ENCODE results near the gene TBC1D9. TPM values are rescaled to one million over a fixed set of nuclear protein-coding genes. Genes with fewer than 3 reads are reported as not detected.
A peak's percentile ranks its signal among the peaks of the same experiment; 100 is the strongest.

TBC1D9 gene
- total and polyA plus RNA-seq, 2 of the 13 experiments (the other 11 are each of a cell fraction or from before 2014, with no cell fraction given) = 11.9 to 12.2 TPM

- Histone ChIP-seq H3K27me3 (ENCODE audit: control insufficient read depth in 1 of 2, insufficient read depth in 2 of 2, low read length in 2 of 2) (no peaks in the 10 kb centered on the region), H3K4me1 (ENCODE audit: insufficient read depth, low read length) (peaks cover 22% of the 10 kb centered on the region), H3K4me3 (replicated peaks in 1 of 3; ENCODE audit: insufficient read depth in 1 of 3, low read depth in 2 of 3, low read length in 3 of 3) (no peak overlapping the region), H4K20me1 (ENCODE audit: insufficient read depth, low read length) (no peaks in the 10 kb centered on the region), H3K27ac (ENCODE audit: extremely low read length, insufficient read depth, low read length) (peak overlapping the region; percentile 3), H3K79me2 (ENCODE audit: insufficient read depth, low read length) (no peaks in the 10 kb centered on the region), H3K36me3 (replicated peaks in 1 of 2; ENCODE audit: control insufficient read depth in 1 of 2, insufficient read depth in 2 of 2, low read length in 2 of 2) (peaks cover 15 to 46% of the 10 kb centered on the region in 2 experiments), H3K4me2 (ENCODE audit: low read depth, low read length) (0 out of 2 replicates have a peak overlapping the region, but pooled peaks have one; percentile 10), H3K9ac (ENCODE audit: insufficient read depth, low read depth, low read length) (no peak overlapping the region), H2AFZ (ENCODE audit: low read length) (no peak overlapping the region), H3K9me3 (ENCODE audit: low read length) (no peaks in the 10 kb centered on the region)
- no TSS peak for BruUV-seq (replicated peaks)
- in situ Hi-C loops (cut with HindIII; ENCODE audit: extremely low pct_ligation_motif_present, low pct_unique_long_range_greater_than_20kb) = no loop called here
- intact Hi-C loops (cut with micrococcal nuclease; ENCODE audit: unreplicated experiment) = no loop called here
- POLR2A ChIA-PET = interaction anchor here (0.9 to 1.1 kb wide), 3 partner anchors 17 to 95 kb away, joined by 3 to 5 read pairs (median 3); no protein-coding TSS in a partner anchor
- no peak for FAIRE-seq
- peak; percentile 9 for DNase-seq (ENCODE audit: low spot score)
- WGBS (ENCODE audit: low lambda C conversion rate) = 83% methylated on average over 1 of the region's 1 CpG
- ATAC-seq = peak; percentile 73
- CTCF ChIA-PET (ENCODE audit: low intra/inter-chr PET ratio, low total read pairs) = no interaction called here
- TF ChIP-seq ATF2 (CRISPR knock-in tag; IDR thresholded peaks at IDR 0.05) (no peak), ZNF205 (CRISPR knock-in tag; IDR thresholded peaks at IDR 0.05) (no peak), ZNF652 (CRISPR knock-in tag; IDR thresholded peaks at IDR 0.05; ENCODE audit: borderline replicate concordance, low read depth) (peak; percentile 95), PAXIP1 (CRISPR knock-in tag; conservative IDR thresholded peaks at IDR 0.05) (0 out of 2 replicates have a peak, but pooled peaks have one; percentile 50), FOXA3 (CRISPR knock-in tag; IDR thresholded peaks at IDR 0.05) (0 out of 2 replicates have a peak, but pooled peaks have one; percentile 15), ZFAT (CRISPR knock-in tag; conservative IDR thresholded peaks at IDR 0.05) (no peak), ZBTB42 (CRISPR knock-in tag; IDR thresholded peaks at IDR 0.05) (no peak), ZBTB8A (CRISPR knock-in tag; IDR thresholded peaks at IDR 0.05; ENCODE audit: borderline replicate concordance, low read depth) (no peak), GATA4 (IDR thresholded peaks at IDR 0.05; ENCODE audit: borderline replicate concordance, low read depth) (no peak), FOXA1 (IDR thresholded peaks at IDR 0.05) (no peak), FOXA1 (CRISPR knock-in tag; IDR thresholded peaks at IDR 0.05) (peak; percentile 43; the same call in 1 of the 2 replicates), ZNF704 (CRISPR knock-in tag; IDR thresholded peaks at IDR 0.05; ENCODE audit: borderline replicate concordance) (no peak), ZNF546 (CRISPR knock-in tag; conservative IDR thresholded peaks at IDR 0.05) (no peak), DPF2 (CRISPR knock-in tag; IDR thresholded peaks at IDR 0.05; ENCODE audit: borderline replicate concordance, low read depth) (no peak), RCOR2 (CRISPR knock-in tag; IDR thresholded peaks at IDR 0.05) (no peak), ZBTB37 (CRISPR knock-in tag; IDR thresholded peaks at IDR 0.05) (no peak), SOX13 (IDR thresholded peaks at IDR 0.05) (no peak), SOX13 (CRISPR knock-in tag; conservative IDR thresholded peaks at IDR 0.05 in 1 of 2, IDR thresholded peaks at IDR 0.05 in 1 of 2) (0 out of 4 replicates have a peak, but pooled peaks of 1 of the 2 experiments have one; percentile 10)
These were observed 94.6 kb downstream of the TBC1D9 start for GRCh38 chr4:140661550-140661949.

All from HepG2 (cell line).